DOHH2 (cell line): ENCODE data around the gene UNC5B.

ENCODE experiments used
- CTCF ChIP-seq: fragments of 200-600 bp; sonication (generic); IDR thresholded peaks from one replicate; pipeline ENCODE4 v1.5.1; 2014; ENCODE audit warnings: antibody characterized with exemption, mild to moderate bottlenecking, low read depth, low read length; ENCODE audit not compliant: poor library complexity, severe bottlenecking
- EZH2phosphoT487 ChIP-seq: fragments of 200-600 bp; sonication (generic); IDR thresholded peaks from 2 replicates; pipeline ENCODE4 v1.6.1; 2017; ENCODE audit warnings: borderline replicate concordance, mild to moderate bottlenecking, antibody characterized with exemption, low read length, moderate library complexity, mixed read lengths

- TF ChIP-seq CTCF: no peak
- TF ChIP-seq EZH2phosphoT487: no peak
These were observed 130.4 kb downstream of the UNC5B start for GRCh38 chr10:71342573-71343391.
